GM23248 (cell line): ENCODE results near the gene CROCC.

Experiments used
- EZH2 ChIP-seq: fragments of 200-600 bp; sonication (generic); IDR thresholded peaks from 2 replicates; pipeline ENCODE4 v1.6.1; 2018; ENCODE audit warnings: antibody characterized with exemption, mild to moderate bottlenecking; ENCODE audit not compliant: insufficient read depth, poor library complexity, severe bottlenecking
- EZH2phosphoT487 ChIP-seq: fragments of 200-600 bp; sonication (generic); IDR thresholded peaks from 2 replicates; pipeline ENCODE4 v1.6.1; 2018; ENCODE audit warnings: antibody characterized with exemption, moderate library complexity, mild to moderate bottlenecking, low read depth; ENCODE audit not compliant: insufficient read depth

GRCh38 chr1:16976966-16977365, 55.2 kb downstream of the CROCC start:
- no peak for TF ChIP-seq EZH2phosphoT487
- no peak for TF ChIP-seq EZH2
